ENCODE data around the gene ZNF543.

- no peak for TF ChIP-seq POLR2AphosphoS5 (IDR thresholded peaks at IDR 0.05)
- no peak for TF ChIP-seq CTCF (IDR thresholded peaks at IDR 0.05; ENCODE audit: poor library complexity, severe bottlenecking)
- no peak for TF ChIP-seq RAD21 (conservative IDR thresholded peaks at IDR 0.05)
Observed at GRCh38 chr19:57324992-57325391, 4.7 kb downstream of the ZNF543 start.

Measured in neural cell (in vitro differentiated cells).